ENCODE measurements around the gene ANK3. TPM values are rescaled to one million over a fixed set of nuclear protein-coding genes. Genes with fewer than 3 reads are reported as not detected.

Gene ANK3
- total and polyA plus RNA-seq, 10 donors, result 2.0 to 133 (median 62.9) TPM

DNA sequence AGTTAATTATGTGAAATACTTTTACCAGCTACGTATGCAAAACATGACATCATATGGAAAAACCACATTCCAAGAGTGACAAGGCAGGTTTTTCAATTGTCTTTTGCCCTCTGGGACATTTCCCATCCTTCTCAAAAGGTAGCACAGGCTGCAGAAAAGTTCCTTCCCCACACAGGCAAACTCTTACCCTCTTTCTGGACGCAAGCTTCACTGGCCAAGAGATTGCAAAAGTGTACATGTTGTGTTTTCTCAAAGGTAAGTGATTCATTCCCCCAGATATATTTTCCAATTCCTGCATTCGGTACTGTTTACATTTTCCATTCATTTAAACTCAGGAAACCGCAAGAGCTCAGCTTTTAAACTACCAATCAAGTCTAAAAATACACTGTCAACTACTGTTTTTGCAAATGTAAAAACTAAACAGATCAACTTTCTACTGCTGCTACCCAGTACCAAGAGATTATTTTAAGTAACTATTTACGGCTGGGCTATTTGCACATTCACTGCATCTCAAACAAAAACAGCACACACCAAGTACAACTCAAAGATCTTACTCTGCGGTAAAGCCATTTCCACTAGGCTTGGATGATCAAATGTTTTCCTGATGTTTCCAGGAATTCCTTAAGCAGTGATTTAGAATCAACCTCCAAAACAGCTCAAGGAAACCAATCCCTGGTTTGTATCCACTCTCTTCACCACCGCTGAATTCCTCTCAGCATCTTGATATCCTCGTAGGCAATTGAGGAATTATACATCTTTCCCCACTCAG is 249.7 kb downstream of the ANK3 start:
- DNase-seq, result no peak
- H3K4me3 ChIP-seq, result no peak overlapping the region
- peaks cover 0 to 14% (median 0%) of the 10 kb centered on the region in 6 donors for H3K36me3 ChIP-seq
- intact Hi-C loops (cut with DNase I; ENCODE audit: low total_unique reads), result no loop called here
- no peaks in the 10 kb centered on the region for H3K27me3 ChIP-seq (replicated peaks in 1 of 7)
- 28 to 47% (median 38%) methylated on average over 8 of the region's 8 CpGs for WGBS, 5 donors
- no peaks in the 10 kb centered on the region for H3K9me3 ChIP-seq
- TF ChIP-seq, protein P1, sequence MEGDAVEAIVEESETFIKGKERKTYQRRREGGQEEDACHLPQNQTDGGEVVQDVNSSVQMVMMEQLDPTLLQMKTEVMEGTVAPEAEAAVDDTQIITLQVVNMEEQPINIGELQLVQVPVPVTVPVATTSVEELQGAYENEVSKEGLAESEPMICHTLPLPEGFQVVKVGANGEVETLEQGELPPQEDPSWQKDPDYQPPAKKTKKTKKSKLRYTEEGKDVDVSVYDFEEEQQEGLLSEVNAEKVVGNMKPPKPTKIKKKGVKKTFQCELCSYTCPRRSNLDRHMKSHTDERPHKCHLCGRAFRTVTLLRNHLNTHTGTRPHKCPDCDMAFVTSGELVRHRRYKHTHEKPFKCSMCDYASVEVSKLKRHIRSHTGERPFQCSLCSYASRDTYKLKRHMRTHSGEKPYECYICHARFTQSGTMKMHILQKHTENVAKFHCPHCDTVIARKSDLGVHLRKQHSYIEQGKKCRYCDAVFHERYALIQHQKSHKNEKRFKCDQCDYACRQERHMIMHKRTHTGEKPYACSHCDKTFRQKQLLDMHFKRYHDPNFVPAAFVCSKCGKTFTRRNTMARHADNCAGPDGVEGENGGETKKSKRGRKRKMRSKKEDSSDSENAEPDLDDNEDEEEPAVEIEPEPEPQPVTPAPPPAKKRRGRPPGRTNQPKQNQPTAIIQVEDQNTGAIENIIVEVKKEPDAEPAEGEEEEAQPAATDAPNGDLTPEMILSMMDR (IDR thresholded peaks at IDR 0.05 in 8 of 11, conservative IDR thresholded peaks at IDR 0.05 in 3 of 11), result no peak
- TF ChIP-seq POLR2A (IDR thresholded peaks at IDR 0.05) (no peak), POLR2AphosphoS5 (IDR thresholded peaks at IDR 0.05) (no peak)
- no peak overlapping the region for H3K27ac ChIP-seq
- no peaks in the 10 kb centered on the region for H3K4me1 ChIP-seq

DNA sequence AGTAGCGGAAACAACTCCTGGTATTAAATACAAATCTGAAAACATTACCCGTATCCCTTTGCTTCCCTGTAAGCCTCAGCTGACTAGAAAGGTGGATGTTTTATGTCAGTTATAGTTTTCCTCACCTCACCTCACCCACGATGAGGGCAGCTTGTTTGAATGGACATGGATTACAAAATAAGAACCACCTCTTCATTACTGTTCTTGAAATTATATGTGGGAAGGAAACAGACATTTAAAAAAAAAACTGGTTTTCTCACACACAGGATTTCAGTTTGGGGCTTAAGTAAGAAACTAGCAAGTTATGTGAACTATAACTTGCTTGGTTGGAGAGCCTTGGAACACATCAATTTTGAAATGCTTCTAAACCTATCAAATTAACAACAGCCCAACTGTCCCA is 250.4 kb downstream of the ANK3 start:
- TF ChIP-seq POLR2AphosphoS5 (IDR thresholded peaks at IDR 0.05) (no peak), POLR2A (IDR thresholded peaks at IDR 0.05) (no peak)
- TF ChIP-seq, protein P1 (IDR thresholded peaks at IDR 0.05 in 8 of 11, conservative IDR thresholded peaks at IDR 0.05 in 3 of 11), result no peak
- no peak for DNase-seq
- no peak overlapping the region for H3K4me3 ChIP-seq
- intact Hi-C loops (cut with DNase I; ENCODE audit: low total_unique reads), result no loop called here
- no peaks in the 10 kb centered on the region for H3K27me3 ChIP-seq (replicated peaks in 1 of 7)
- H3K4me1 ChIP-seq, result no peaks in the 10 kb centered on the region
- no peak overlapping the region for H3K27ac ChIP-seq
- no peaks in the 10 kb centered on the region for H3K9me3 ChIP-seq
- H3K36me3 ChIP-seq, result peaks cover 0 to 11% (median 0%) of the 10 kb centered on the region in 6 donors
- WGBS, 5 donors, result 50 to 59% (median 54%) methylated on average over 3 of the region's 3 CpGs

DNA sequence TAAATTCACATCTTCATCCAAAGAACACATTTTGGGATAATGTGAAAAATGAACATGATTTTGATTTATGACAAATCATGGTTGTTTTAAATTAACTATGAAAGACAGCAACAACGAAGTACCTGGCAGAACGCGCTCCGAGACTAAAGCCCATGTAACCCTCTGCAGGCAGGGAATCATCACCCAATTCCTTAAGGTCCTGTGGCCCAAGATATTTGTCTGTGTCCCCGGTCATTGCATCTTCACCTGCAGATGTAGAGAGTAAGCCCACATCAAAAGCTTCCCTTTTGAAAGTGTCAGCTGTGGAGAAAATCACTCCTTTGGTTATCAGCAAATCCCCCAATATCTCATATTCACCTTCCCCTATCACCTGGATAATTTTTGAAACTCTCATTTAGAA is 250.8 kb downstream of the ANK3 start:
- 84 to 91% (median 86%) methylated on average over 5 of the region's 5 CpGs for WGBS, 5 donors

DNA sequence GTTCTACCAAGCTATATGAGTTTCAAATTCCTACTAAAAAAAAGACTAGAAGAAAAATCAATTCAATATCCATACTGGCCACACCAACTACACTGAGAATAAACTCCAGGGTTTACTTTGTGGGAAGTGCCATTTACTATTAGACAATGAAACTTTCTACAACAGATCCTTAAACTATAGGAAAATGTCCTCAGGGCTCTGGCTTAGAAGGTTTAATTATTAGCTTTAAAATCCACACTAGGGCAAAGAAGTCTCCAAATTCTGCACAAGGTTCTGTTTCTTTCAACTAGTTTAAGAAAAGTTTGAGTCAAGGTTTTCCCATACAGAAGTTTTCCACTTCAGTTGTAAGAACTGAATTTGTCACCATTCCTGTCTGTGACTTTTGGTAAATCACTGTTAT is 251.6 kb downstream of the ANK3 start:
- intact Hi-C loops (cut with DNase I; ENCODE audit: low total_unique reads), result no loop called here

More for the DNA sequence above, 250.8 kb downstream of the ANK3 start:
- no peak for DNase-seq
- Histone ChIP-seq H3K4me3 (no peak overlapping the region), H3K27me3 (replicated peaks in 1 of 7) (no peaks in the 10 kb centered on the region), H3K36me3 (peaks cover 0 to 8% (median 0%) of the 10 kb centered on the region in 6 donors), H3K27ac (no peak overlapping the region), H3K4me1 (no peaks in the 10 kb centered on the region), H3K9me3 (no peaks in the 10 kb centered on the region)
- intact Hi-C loops (cut with DNase I; ENCODE audit: low total_unique reads), result no loop called here
- TF ChIP-seq POLR2A (IDR thresholded peaks at IDR 0.05), result no peak

More for the DNA sequence above, 251.6 kb downstream of the ANK3 start:
- Histone ChIP-seq H3K4me1 (no peaks in the 10 kb centered on the region), H3K4me3 (no peak overlapping the region), H3K9me3 (no peaks in the 10 kb centered on the region), H3K27ac (no peak overlapping the region), H3K36me3 (peaks cover 0 to 4% (median 0%) of the 10 kb centered on the region in 6 donors), H3K27me3 (replicated peaks in 1 of 7) (no peaks in the 10 kb centered on the region)
- no peak for DNase-seq
- TF ChIP-seq POLR2A (IDR thresholded peaks at IDR 0.05) (no peak), POLR2AphosphoS5 (IDR thresholded peaks at IDR 0.05) (no peak)
- TF ChIP-seq, protein P1 (IDR thresholded peaks at IDR 0.05 in 8 of 11, conservative IDR thresholded peaks at IDR 0.05 in 3 of 11), result no peak

Data from spleen (tissue), 11 donors.